Measurements from ENCODE around the gene TSKS.

Gene TSKS

DNA sequence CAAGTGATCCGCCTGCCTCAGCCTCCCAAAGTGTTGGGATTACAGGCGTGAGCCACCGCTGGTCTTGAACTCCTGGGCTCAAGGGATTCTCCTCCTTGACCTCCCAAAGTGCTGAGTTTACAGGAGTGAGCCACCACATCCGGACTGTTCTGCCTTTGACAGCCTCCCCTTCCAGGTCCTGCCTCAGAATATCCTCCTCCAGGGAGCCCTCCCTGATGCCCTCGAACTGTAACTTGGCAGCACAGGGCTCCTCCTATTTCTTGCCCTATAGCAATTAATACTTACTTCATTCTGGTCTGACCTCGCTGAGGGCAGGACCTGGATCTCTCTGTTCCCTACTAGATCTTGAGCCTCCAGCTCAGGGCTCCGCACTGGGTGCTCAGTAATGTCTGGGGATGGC is 66.2 kb downstream of the TSKS start:
- TF ChIP-seq, protein P1, sequence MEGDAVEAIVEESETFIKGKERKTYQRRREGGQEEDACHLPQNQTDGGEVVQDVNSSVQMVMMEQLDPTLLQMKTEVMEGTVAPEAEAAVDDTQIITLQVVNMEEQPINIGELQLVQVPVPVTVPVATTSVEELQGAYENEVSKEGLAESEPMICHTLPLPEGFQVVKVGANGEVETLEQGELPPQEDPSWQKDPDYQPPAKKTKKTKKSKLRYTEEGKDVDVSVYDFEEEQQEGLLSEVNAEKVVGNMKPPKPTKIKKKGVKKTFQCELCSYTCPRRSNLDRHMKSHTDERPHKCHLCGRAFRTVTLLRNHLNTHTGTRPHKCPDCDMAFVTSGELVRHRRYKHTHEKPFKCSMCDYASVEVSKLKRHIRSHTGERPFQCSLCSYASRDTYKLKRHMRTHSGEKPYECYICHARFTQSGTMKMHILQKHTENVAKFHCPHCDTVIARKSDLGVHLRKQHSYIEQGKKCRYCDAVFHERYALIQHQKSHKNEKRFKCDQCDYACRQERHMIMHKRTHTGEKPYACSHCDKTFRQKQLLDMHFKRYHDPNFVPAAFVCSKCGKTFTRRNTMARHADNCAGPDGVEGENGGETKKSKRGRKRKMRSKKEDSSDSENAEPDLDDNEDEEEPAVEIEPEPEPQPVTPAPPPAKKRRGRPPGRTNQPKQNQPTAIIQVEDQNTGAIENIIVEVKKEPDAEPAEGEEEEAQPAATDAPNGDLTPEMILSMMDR (conservative IDR thresholded peaks at IDR 0.05) = no peak
- no peak overlapping the region for H3K27ac ChIP-seq

DNA sequence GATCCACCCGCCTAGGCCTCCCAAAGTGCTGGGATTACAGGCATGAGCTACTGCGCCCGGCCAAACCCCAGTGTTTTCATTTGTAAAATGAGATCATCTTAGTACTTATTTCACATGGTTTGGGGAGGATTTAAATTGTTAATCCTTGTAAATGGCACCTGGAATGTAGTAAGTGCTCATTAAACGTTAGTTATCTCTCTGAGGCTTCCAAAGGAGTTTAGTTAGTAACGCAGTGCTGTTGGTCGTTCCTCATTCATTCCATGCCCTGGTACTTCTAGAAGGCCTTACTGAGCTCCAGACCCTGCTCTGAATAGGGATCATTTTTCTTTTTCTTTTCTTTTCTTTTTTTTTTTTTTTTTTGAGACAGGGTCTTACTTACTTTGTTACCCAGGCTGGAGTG is 67.0 kb downstream of the TSKS start:
- TF ChIP-seq, protein P1 (conservative IDR thresholded peaks at IDR 0.05) = no peak

DNA sequence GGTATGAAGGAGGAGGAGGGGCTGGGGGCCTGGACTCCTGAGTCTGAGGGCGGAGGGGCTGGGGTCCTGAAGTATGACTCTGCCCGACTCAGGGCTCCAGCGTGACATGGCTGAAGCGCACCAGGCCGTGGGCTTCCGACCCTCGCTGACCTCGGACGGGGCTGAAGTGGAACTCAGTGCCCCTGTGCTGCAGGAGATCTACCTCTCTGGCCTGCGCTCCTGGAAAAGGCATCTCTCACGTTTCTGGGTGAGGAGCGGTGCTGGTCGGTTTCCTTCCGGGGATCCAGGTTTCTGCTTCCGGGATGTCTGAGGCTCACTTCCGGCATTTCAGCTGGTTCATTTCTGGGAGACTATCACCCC is 71.0 kb downstream of the TSKS start:
- TF ChIP-seq, protein P1 (conservative IDR thresholded peaks at IDR 0.05) = no peak
- no peak overlapping the region for H3K27ac ChIP-seq

More for the DNA sequence above, 67.0 kb downstream of the TSKS start:
- no peak overlapping the region for H3K27ac ChIP-seq

DNA sequence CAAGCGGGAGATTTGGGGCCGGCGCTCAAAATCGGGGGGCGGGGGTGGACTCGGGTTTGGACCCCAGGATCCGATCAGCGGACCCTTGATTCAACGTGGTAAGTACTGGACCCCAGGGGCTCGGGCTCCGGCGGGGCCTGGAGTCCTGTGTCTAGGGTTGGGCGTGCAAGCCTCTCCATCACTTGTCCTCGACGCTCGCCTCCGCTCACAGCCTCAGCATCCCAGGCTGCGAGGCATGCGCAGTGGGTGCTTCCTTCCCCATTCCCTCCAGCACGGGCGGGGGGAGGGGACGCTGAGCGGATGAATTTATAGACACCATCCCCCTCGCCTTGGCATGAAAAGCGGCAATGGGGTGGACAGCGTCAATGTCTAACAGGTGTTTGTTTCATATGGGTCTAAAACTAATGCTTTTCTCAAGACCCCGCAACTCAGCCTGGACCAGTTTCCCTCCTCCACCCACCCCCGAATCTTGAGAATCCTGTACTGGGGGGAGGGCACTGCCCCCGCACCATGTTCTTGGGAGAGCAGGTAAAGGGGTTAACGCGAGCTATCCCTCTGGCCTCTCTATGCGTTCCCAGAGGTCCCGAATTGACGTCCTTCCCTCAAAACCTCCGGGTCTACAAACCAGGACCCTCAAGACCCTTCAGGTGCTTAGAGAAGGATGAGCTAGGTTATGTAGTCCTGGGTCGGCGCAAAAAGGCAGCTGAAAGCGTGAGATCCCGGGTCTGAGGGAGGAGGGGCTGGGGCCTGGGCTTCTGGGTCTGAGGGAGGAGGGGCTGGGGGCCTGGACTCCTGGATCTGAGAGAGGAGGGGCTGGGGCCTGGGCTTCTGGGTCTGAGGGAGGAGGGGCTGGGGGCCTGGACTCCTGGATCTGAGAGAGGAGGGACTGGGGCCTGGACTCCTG is 71.6 kb downstream of the TSKS start:
- no peak overlapping the region for H3K27ac ChIP-seq
- TF ChIP-seq, protein P1 (conservative IDR thresholded peaks at IDR 0.05) = no peak

DNA sequence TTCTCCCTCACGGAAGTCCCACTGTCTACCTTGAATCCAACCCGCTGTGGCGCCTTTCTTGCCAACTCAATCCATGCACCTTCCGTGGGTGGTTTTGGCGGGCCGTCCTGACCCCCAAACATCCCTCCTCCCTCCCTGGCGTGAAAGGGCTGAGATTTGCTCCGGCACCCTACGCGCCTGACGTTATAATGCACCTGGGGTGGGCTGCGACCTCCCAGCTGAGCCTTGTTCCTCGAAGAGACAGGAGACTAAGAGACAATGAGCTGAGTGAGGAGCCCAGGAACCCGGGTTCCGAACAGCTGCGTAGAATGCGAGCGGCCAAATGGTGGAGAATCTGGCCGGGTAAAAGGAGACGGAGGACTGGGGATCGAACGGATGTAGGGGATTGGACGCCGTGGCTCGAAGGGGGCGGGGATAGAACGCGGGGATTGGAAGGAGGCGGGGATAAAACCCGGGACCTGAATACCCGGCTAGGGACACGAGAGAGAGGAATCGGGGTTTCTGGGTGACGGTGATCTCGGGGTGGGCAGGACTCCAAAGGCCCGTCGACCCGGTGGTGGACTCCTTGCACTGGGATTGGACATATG is 72.4 kb downstream of the TSKS start, which contains the start of gene CPT1C:
TSS of gene CPT1C (plus strand) at position 461 of the 587 bp plus-strand sequence. CDS start 1,137 bp downstream, outside the sequence.
- TF ChIP-seq, protein P1 (conservative IDR thresholded peaks at IDR 0.05) = no peak
- H3K27ac ChIP-seq = no peak within 1 kb of the TSS

DNA sequence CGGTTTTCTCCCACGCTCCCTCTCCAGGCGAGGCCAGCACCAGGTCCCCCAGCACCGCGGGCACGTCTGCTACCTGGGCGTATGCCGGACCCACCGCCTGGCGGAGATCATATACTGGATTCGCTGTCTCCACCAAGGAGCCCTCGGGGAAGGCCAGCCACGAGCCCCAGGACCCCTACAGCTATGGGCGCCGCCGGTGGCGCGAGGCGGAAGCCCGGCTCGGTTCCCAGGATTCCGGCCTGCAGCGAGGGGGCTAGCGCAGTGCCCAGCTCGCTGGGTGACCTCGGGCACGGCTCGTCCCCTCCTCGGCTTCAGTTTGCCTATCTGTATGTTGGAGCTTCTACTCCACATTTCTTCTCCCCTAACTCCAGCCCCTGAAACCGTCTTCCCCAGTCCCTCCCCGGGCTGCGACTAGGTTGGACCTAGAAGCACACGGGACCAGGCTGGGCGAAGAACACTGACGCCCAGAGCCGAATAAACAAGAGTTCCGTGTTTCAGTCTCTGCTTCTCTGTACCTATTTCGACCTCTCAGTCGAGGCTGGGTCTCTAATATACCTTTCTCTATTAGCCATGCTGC is 72.9 kb downstream of the TSKS start:
- TF ChIP-seq, protein P1 (conservative IDR thresholded peaks at IDR 0.05) = no peak
- H3K27ac ChIP-seq = no peak overlapping the region
